K562 treated with DMSO at 1 percent for 4 hours (cell line): ENCODE results near the gene TDO2. TPM values are rescaled to one million over a fixed set of nuclear protein-coding genes. Genes with fewer than 3 reads are reported as not detected.

Source experiments
- total RNA-seq: library from RNA; unstranded; fragments of 300-600 nt; gene quantifications from 2 replicates; pipeline ENCODE4 v1.2.3, GENCODE V29; 2022; ENCODE audit not compliant: insufficient read depth

The TDO2 gene
- total RNA-seq, result 0.51 TPM in 1 of 2 replicates, not detected in the other

GRCh38 chr4:155903453-155903852 is at the start of gene TDO2:
Gene TDO2 (plus strand): TSS chr4:155903696. CDS start chr4:155903759, 63 bp downstream.

GRCh38 chr4:155866177-155866576 is 37.3 kb upstream of the TDO2 start, which contains the start of gene ASIC5:
Gene ASIC5 (minus strand): TSS chr4:155866277. CDS start chr4:155866226, 51 bp downstream.

GRCh38 chr4:155953151-155954117 is 49.9 kb downstream of the TDO2 start, which contains the start of gene CTSO:
Gene CTSO (minus strand): TSS chr4:155953866. CDS start chr4:155953847, 19 bp downstream.

Other genes starting within 250 kb of the TDO2 start
- not detected in 2 replicates for gene GUCY1A1, start 236.8 kb upstream of the TDO2 start, total RNA-seq
- gene GUCY1B1, start 144.7 kb upstream of the TDO2 start, total RNA-seq, result not detected in 2 replicates
- not detected in 2 replicates for gene ASIC5, start 37.4 kb upstream of the TDO2 start, total RNA-seq
- 0.19 TPM in 1 of 2 replicates, not detected in the other for gene CTSO, start 50.2 kb downstream of the TDO2 start, total RNA-seq